ENCODE results near the gene MPHOSPH8. TPM values are rescaled to one million over a fixed set of nuclear protein-coding genes. Genes with fewer than 3 reads are reported as not detected.

MPHOSPH8 gene
- total and polyA plus RNA-seq, 10 donors, result 16.6 to 59.6 (median 42.2) TPM

- Histone ChIP-seq H3K4me3 (no peak overlapping the region), H3K9me3 (peaks cover 0 to 13% (median 8%) of the 10 kb centered on the region in 8 donors), H3K4me1 (peaks cover 0 to 16% (median 13%) of the 10 kb centered on the region in 6 donors), H3K36me3 (no peaks in the 10 kb centered on the region), H3K27me3 (replicated peaks in 1 of 7) (peaks cover 0 to 43% (median 23%) of the 10 kb centered on the region in 7 donors), H3K27ac (no peak overlapping the region)
- intact Hi-C loops (cut with DNase I; ENCODE audit: low total_unique reads), result no loop called here
- 76 to 90% (median 88%) methylated on average over 6 of the region's 6 CpGs for WGBS, 5 donors
- no peak for TF ChIP-seq POLR2A (IDR thresholded peaks at IDR 0.05)
- TF ChIP-seq CTCF (IDR thresholded peaks at IDR 0.05 in 8 of 11, conservative IDR thresholded peaks at IDR 0.05 in 3 of 11), result no peak
- no peak for TF ChIP-seq POLR2AphosphoS5 (IDR thresholded peaks at IDR 0.05)
- no peak for DNase-seq
These were observed 29.2 kb upstream of the MPHOSPH8 start for GRCh38 chr13:19604306-19604705.

- H3K4me1 ChIP-seq, result peaks cover 0 to 16% (median 13%) of the 10 kb centered on the region in 6 donors
- no peak overlapping the region for H3K27ac ChIP-seq
- peaks cover 0 to 13% (median 8%) of the 10 kb centered on the region in 8 donors for H3K9me3 ChIP-seq
- no peak overlapping the region for H3K4me3 ChIP-seq
- no peak for DNase-seq
- 93 to 95% (median 94%) methylated on average over 7 of the region's 7 CpGs for WGBS, 5 donors
- TF ChIP-seq CTCF (IDR thresholded peaks at IDR 0.05 in 8 of 11, conservative IDR thresholded peaks at IDR 0.05 in 3 of 11), result no peak
- TF ChIP-seq POLR2A (IDR thresholded peaks at IDR 0.05), result no peak
- TF ChIP-seq POLR2AphosphoS5 (IDR thresholded peaks at IDR 0.05), result no peak
- H3K27me3 ChIP-seq (replicated peaks in 1 of 7), result peaks cover 0 to 35% (median 23%) of the 10 kb centered on the region in 7 donors
- intact Hi-C loops (cut with DNase I; ENCODE audit: low total_unique reads), result no loop called here
- no peaks in the 10 kb centered on the region for H3K36me3 ChIP-seq
These were observed 28.1 kb upstream of the MPHOSPH8 start for GRCh38 chr13:19605161-19605955.

GRCh38 chr13:19606152-19606551 lies 27.3 kb upstream of the MPHOSPH8 start:
- Histone ChIP-seq H3K9me3 (peaks cover 0 to 13% (median 8%) of the 10 kb centered on the region in 8 donors), H3K27me3 (replicated peaks in 1 of 7) (peaks cover 0 to 34% (median 21%) of the 10 kb centered on the region in 7 donors), H3K4me3 (no peak overlapping the region), H3K36me3 (no peaks in the 10 kb centered on the region), H3K4me1 (peaks cover 0 to 16% (median 13%) of the 10 kb centered on the region in 6 donors), H3K27ac (no peak overlapping the region)
- intact Hi-C loops (cut with DNase I; ENCODE audit: low total_unique reads), result no loop called here
- TF ChIP-seq POLR2A (IDR thresholded peaks at IDR 0.05) (no peak), POLR2AphosphoS5 (IDR thresholded peaks at IDR 0.05) (no peak), CTCF (IDR thresholded peaks at IDR 0.05 in 8 of 11, conservative IDR thresholded peaks at IDR 0.05 in 3 of 11) (no peak)
- no peak for DNase-seq

GRCh38 chr13:19606737-19607136 lies 26.7 kb upstream of the MPHOSPH8 start:
- H3K4me3 ChIP-seq, result no peak overlapping the region
- no peak for DNase-seq
- intact Hi-C loops (cut with DNase I; ENCODE audit: low total_unique reads), result no loop called here

More at GRCh38 chr13:19606737-19607136, 26.7 kb upstream of the MPHOSPH8 start:
- 85 to 98% (median 92%) methylated on average over 2 of the region's 2 CpGs for WGBS, 5 donors
- Histone ChIP-seq H3K4me1 (peaks cover 0 to 10% (median 9%) of the 10 kb centered on the region in 6 donors), H3K27me3 (replicated peaks in 1 of 7) (peaks cover 0 to 28% (median 15%) of the 10 kb centered on the region in 7 donors), H3K9me3 (peaks cover 0 to 13% (median 8%) of the 10 kb centered on the region in 8 donors), H3K36me3 (no peaks in the 10 kb centered on the region), H3K27ac (no peak overlapping the region)
- TF ChIP-seq CTCF (IDR thresholded peaks at IDR 0.05 in 8 of 11, conservative IDR thresholded peaks at IDR 0.05 in 3 of 11), result no peak
- no peak for TF ChIP-seq POLR2AphosphoS5 (IDR thresholded peaks at IDR 0.05)
- TF ChIP-seq POLR2A (IDR thresholded peaks at IDR 0.05), result no peak

All from spleen (tissue), 11 donors.